Thyroid gland (tissue), 4 donors: ENCODE results near the gene WDR86.

Experiments used
- POLR2A ChIP-seq, 2 donors: fragments of 450-650 bp; IDR thresholded peaks; one replicate each; pipeline ENCODE4 v1.6.1; 2017; ENCODE audit warnings: antibody characterized with exemption in 2 of 2, mild to moderate bottlenecking in 2 of 2, moderate library complexity in 1 of 2
- TF ChIP-seq, protein P1 (sequence below), 6 experiments: fragments of 200-600 bp in 3 of 6; fragments of 450-650 bp in 3 of 6; sonication (generic) in 3 of 6; IDR thresholded peaks; one replicate each; pipeline ENCODE4 v1.5.1; 2016 to 2019; ENCODE audit warnings: antibody characterized with exemption in 6 of 6, mild to moderate bottlenecking in 2 of 6, inconsistent platforms in 1 of 6, moderate library complexity in 1 of 6

DNA sequence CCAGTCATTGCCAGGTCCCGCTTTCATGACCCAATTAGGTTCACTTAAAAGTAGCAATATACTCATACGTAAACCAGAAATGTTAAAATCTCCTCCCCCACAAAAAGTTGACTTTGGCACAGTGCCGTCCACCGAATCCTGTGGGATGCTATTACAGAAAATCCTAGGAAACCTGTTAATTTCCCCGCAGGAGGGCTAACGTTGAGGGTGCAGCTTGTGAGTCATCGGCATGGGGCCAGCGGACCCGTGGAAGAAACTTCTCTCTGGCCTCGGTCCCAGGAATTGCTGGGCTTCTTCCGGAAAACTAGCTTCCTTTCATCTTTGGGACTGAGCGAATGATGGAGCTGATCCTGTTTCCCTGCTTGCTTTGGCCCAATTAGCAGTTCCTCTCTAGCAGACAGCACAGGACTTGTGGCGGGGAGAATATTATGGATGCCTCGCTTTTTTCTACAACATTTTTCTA lies 16.6 kb upstream of the WDR86 start:
- TF ChIP-seq, protein P1, sequence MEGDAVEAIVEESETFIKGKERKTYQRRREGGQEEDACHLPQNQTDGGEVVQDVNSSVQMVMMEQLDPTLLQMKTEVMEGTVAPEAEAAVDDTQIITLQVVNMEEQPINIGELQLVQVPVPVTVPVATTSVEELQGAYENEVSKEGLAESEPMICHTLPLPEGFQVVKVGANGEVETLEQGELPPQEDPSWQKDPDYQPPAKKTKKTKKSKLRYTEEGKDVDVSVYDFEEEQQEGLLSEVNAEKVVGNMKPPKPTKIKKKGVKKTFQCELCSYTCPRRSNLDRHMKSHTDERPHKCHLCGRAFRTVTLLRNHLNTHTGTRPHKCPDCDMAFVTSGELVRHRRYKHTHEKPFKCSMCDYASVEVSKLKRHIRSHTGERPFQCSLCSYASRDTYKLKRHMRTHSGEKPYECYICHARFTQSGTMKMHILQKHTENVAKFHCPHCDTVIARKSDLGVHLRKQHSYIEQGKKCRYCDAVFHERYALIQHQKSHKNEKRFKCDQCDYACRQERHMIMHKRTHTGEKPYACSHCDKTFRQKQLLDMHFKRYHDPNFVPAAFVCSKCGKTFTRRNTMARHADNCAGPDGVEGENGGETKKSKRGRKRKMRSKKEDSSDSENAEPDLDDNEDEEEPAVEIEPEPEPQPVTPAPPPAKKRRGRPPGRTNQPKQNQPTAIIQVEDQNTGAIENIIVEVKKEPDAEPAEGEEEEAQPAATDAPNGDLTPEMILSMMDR (IDR thresholded peaks at IDR 0.05): no peak
- no peak for TF ChIP-seq POLR2A (IDR thresholded peaks at IDR 0.05)
